GM19239 (cell line): Measurements from ENCODE around the gene TRIM10.

Experiments used
- DNase-seq: peaks from one replicate; pipeline ENCODE4 v3.0.0; 2011; ENCODE audit warnings: low spot score; ENCODE audit not compliant: insufficient read length
- FAIRE-seq: peaks from 2 replicates; lab custom pipeline; 2011; peaks lifted over from hg19 to GRCh38; lab: Jason Lieb, UNC

Gene TRIM10, protein sequence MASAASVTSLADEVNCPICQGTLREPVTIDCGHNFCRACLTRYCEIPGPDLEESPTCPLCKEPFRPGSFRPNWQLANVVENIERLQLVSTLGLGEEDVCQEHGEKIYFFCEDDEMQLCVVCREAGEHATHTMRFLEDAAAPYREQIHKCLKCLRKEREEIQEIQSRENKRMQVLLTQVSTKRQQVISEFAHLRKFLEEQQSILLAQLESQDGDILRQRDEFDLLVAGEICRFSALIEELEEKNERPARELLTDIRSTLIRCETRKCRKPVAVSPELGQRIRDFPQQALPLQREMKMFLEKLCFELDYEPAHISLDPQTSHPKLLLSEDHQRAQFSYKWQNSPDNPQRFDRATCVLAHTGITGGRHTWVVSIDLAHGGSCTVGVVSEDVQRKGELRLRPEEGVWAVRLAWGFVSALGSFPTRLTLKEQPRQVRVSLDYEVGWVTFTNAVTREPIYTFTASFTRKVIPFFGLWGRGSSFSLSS

DNA sequence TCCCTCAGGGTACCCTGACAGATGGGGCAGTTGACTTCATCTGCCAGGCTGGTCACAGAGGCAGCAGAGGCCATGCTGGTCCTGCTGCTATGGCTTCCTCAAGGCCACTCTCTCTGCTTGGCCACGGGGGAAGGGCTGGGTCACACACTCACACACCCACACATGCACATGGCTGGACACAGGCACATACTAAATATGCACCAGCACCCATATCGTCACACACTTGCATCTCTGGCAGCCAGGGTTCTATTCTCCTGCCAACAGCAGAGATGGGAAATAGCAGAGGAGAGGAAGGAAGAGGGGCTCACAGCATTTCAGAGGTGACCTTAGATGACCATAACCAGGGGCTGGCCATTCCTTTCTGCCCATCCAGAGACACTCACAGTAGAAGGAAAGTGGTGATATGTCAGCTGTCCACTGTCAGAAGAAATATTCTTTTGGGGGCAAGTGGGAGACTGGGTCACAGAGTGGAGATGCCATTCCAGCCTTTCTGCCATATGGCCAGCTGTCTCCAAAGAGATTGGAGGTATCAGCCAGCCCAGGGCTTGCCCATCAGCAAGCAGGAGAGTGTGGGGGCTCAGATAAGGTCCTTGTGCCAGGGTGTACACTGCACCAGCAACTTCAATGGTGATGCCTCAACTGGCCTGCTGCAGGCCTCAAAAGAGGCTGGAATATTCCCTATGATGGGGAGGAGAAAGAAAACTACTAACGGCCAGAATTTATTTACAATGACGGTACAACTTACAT is at the start of gene TRIM10:
Gene TRIM10, minus strand, starts transcription at position 427 of the 747 bp plus-strand sequence. Its CDS starts 353 bp downstream, at position 74.
- DNase-seq: no peak
- FAIRE-seq: no peak

DNA sequence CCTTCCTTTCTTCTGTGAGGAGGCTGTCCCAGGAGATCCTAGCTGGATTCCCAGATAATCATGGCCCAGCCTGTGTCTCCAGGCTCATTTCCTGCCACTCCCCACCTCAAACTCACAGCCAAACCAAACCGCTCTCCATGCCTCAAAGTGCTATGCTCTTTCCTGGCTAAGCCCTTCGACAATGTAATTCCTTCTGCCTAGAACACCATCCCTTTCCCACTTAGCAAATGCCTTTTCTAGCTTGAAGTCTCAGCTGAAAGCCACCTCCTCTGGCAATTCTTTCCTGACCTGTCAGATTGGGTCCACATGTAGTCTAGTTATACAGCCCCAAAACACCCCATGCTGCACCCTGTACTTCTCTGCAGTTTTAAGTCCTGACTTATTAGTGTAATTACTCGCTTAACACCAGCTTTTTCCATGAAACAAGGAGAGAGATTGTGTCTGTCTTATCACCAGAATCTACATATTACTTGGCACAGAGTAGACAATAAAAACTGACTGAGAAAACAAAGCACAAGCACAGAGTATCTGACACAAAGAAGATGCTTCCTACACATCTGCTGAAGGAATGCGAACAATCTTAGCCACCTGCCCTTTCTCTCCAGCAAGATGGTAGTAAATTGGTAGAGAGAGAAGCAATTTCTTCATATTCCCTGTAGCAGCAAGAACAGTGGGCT is 46.7 kb upstream of the TRIM10 start:
- FAIRE-seq: no peak
- no peak for DNase-seq

DNA sequence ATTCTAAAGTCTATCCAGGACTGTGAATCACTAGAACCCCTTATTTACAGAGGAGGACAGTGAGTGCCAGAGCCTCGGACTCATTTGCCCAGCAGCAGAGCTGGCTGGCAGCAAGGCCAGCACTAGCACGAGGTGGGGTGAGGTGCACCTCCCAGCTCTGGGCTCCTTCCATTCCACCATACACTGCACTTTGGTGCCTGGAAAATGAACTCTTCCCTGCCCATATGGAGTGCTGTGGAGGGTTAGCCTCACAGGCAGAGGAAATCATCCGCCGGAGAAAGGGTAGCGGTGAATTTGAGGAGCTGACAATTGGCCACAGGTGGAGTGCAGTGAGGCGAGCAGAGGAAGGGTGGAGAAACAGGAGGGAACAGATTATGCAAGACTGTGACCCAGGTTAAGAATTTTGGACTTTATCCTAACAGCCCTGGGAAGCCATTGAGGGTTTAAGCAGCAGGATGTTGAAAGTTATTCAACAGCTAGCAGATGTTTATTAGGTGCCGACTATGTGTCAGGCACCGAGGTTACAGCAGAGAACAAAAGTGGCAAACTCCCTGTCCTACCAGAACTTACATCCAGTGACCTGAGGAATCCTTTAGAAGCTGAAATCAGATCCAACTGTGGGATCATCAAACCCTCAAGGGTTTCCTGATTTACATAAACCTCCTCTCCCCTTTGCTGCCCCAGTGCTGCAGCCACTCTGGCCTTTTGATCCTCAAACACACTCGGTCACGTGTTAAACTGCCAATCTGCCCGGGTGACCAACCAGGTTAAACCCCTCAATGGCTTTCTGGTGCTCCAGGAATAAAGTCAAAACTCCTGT is 46.0 kb upstream of the TRIM10 start:
- DNase-seq: no peak
- FAIRE-seq: no peak

DNA sequence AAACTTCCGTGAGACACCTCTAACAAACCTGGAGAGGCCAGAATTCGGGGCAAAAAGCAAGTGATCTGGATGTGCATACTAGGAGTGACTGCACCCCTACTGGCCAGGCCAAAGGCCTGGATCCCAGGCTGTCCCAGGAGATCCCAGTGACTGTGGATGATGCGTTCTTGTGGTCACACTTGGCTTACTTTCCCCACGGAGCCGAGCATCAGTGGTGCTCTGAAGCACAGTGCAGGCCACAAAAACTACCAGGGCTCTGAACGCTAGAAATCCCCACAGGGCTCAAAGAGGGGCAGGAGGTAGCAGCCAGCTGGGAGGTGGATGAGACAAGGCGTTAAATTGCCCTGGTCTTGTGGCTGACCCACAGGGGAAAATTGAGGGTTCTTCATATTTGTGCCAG is 45.1 kb upstream of the TRIM10 start:
- no peak for DNase-seq
- FAIRE-seq: no peak

DNA sequence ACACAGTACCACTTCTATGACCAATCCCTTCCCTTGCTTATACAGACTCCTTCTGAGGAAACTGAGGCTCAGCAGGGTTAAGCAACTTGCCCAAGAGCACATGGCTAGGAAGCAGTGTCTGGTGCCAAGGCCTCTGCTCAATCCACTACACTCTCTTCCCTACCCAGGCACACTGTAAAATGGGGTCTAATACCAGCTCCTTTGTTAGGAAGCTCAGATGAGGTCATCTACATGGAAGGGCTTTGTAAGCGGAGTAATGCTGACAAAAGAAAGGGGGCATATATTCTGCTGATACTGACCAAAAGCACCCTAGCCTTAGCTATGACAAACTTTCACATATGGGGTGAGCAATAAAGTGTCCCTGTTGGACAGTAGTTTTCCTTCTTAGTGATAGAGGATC is 43.1 kb upstream of the TRIM10 start:
- FAIRE-seq: no peak
- DNase-seq: no peak

DNA sequence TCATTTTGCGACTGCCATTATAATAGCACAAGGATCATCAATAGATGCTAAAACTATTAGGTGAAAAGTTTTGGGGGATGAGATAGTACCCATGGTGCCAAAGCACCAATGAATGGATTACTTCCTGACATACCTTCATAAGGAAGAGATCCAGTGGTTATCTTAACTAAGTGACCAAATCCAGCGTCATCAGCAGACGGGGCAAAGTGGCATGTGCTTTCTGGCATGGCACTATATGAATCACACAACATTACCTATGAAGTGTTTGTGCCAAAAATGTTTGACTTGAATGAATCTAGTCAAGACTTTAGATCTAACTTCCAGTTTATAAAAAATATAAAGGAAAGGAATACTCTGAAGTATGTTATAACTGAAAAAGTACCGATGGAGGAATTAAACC is 41.4 kb upstream of the TRIM10 start:
- FAIRE-seq: no peak

DNA sequence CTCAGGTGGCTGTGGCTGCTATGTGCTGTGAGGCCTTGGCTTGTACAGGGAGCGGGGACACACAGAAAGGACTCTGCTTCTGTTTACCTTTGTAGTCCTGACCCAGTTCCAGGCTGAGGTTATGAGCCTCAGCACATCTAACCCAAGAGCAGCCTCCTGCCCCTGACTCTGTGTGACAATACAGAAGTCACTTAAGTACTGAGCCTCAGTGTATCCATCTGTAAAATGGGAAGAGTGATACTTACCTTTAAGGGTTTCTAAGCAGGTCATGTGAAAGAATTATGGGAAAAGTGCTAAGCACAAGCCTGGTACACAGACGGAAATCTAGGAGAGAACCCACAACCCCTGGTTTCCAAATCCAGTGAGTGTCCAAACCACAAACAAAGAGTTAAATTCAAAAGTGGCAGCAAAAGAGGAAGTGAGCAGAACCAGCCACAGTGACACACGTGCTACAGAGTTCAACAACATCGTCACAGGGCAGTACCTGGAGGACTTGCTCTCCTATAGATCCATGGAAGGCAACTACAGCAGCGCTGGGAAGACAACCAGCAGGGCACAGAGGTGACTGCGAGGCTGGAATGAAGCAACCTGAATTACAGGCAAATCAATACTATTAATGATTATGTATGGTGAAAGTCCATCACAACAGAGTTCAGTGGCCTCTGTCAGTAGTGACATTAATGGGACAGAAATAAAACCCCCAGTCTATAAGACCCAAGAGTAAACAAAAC is 39.7 kb upstream of the TRIM10 start:
- FAIRE-seq (peak; percentile 91), DNase-seq (peak; percentile 56)

More for the DNA sequence above, 41.4 kb upstream of the TRIM10 start:
- no peak for DNase-seq

DNA sequence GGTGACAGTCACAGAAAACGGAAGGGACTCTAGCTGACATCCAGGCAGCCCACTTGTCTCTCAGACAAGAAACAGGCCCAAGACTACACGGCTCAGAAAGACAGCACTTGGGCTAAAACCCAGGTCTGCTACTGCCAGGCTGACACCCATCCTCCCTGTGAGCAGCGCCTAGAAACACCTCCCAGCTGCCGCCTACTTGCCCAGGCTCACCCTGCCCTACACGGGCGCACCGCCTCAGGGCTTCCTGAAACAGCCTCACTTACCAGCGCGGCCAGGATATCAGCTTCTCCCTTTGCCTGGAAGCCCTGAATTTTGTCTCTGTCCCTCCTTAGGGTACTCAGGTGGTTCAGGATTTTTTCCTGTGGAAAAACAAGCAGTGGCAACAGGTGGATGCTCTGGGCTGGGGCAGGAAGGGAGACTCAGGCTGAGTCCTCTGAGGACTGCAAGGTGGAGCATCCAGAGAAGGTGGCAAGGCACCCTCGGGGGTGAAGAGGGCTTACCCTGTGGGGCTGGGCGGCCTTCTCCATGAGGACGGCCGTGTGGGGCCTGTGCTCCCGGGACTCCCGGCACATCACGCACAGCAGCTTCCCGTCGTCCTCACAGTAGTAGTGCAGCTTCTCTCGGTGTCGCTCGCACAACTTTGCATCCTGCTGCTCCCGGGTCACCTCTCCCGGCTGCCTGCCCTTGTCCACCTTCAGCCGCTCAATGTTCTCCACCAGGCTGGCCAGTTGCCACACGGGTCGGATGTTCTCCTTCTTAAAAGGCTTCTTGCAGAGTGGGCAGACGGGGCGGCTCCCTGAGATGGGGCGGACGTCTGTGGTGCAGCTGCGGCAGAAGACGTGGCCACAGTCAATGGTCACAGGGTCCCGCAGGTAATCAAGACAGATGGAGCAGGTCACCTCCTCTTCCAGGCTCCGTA is 37.4 kb upstream of the TRIM10 start:
- FAIRE-seq: no peak
- DNase-seq: no peak

DNA sequence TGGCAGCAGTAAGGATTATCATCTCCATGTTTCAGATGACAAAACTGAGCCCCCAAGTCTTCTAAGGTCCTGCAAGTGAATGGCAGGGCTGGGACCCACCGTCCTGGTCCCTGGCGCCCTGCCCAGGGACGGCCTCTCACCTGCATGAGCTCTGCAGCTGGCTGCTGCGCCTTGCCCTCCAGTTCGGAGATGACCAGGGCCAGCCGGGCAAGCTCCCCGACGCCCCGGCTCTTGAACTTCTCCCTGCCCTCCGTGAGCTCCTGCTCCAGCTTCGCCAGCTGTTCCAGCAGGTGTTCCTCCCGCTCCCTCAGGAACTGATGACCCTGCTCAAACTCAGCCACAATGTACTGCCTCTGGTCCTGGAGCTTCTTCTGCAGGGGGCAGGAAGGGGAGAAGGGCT is 35.4 kb upstream of the TRIM10 start:
- no peak for FAIRE-seq

DNA sequence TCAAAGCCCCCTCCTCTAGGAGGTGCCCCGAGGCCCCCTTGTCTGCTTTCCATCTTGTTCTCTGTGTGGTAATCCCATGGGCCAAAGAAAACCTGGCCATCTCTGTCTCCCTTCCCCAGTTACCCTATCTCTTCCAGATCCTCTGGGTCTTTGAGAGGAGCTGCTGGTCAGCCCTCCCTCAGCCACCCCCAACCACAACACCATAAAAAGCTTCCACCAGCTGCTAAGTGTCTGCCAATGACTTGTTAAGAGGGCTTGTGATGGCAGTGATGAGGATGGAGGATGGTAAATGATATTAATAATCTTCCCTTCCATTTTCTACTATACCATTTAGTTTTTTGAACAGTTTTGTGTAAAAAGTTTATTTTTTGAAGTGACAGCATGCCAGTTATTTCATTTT is 34.9 kb upstream of the TRIM10 start:
- FAIRE-seq (no peak), DNase-seq (no peak)

More for the DNA sequence above, 35.4 kb upstream of the TRIM10 start:
- DNase-seq: no peak

DNA sequence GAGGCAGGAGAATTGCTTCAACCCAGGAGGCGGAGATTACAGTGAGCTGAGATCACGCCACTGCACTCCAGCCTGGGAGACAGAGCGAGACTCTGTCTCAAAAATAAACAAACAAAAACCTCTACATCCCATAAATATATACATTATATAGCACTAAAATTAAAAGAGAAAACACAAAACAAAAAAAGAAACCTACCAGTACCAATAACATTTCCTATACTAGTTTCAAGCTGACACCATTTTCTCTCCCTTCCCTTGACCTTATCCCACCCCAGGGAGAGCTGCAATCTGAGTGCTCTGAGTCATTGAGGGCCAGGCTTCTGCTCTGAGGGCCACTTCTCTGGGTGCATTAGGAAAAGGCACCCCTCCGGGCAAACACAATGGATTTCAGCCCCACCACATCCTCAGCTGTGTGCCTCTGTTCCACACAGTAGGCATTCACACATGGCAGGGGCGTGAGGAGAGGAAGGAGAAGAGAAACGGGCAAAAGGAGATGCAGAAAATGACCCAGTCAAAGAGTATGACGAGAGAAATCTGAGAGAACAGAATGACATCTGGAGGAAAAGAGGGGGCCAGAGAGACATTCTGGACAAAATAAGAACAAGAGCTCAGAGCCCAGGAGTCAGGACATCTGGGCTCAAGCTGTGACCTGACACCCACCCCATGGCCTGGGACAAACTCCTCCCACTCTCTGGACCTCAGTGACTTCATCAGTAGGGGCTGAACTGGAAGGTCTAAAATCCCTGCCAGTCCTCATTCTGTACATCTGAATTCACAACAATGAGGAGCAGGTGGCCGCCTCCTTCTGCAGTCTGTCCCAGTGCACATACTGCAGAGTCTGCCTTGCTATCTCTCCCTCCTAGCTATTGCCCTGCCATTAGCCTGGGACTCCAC is 34.0 kb upstream of the TRIM10 start:
- DNase-seq (no peak), FAIRE-seq (no peak)

DNA sequence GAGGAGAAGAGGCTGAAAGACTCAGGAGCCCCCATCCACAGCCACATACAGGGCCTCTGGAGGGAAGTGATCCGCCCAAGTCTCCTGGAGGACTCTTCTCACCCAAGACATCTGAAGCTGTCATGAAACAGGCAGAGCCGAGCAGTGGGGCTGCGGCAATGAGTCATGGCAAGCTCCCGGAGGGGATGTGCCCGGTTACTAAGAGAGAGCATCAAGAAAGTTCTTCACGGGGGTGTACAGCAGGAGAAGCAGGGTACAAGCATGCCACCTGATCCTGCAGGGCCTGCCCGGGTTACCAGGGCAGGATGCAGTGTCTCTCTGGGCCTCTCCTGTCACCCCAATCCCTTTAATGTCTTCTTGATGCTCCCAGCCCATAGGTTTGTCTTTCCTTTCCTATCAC is 31.1 kb upstream of the TRIM10 start:
- no peak for DNase-seq
- no peak for FAIRE-seq

DNA sequence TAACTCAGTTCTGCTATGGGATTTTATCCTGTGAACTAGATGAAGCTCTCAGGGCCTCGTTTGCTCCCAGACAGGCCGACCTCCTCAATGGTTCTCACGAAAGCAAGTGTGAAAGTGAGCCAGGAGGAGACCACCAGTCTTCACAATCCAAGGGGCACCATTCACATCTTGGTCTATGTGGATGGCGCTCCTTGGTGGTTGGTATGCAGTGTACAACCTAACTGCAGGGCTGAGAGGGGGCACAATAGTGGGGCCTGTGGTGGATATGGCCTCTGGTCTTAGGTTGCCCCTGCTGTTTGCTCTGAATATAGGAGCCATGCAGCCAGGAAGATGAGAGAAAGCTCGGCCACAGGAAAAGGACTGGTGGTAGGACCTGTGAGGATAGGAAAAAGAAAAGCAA is 27.5 kb upstream of the TRIM10 start:
- DNase-seq (no peak), FAIRE-seq (no peak)

DNA sequence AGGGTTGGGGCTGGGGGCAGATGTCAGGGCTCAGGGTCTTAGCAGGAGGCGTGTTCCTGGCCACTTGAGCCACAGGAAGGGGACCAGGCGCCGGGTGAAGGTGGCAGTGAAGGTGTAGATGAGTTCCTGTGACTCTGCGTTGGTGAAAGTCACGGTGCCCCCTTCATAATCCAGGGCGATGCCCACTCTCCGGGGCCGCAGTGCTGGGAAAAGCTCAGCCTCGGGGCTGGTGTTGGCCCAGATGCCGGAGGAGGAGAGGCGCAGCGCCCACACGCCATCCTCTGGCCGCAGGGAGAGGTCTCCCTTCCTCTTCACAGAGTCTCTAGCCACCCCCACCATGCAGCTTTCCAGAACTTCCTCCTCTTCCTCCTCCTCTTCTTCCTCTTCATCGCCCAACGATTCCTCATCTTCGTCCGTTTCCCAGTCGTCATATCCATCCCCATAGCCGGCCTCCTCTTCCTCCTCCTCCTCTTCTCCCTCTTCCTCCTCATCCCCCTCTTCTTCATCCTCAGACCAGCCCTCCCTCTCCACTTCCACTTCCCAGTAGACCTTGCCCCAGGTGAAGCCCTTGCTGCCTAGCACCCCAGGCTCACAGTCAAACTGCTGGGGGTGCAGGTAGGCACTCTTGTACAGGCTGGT is 25.0 kb upstream of the TRIM10 start:
- no peak for FAIRE-seq
- no peak for DNase-seq

DNA sequence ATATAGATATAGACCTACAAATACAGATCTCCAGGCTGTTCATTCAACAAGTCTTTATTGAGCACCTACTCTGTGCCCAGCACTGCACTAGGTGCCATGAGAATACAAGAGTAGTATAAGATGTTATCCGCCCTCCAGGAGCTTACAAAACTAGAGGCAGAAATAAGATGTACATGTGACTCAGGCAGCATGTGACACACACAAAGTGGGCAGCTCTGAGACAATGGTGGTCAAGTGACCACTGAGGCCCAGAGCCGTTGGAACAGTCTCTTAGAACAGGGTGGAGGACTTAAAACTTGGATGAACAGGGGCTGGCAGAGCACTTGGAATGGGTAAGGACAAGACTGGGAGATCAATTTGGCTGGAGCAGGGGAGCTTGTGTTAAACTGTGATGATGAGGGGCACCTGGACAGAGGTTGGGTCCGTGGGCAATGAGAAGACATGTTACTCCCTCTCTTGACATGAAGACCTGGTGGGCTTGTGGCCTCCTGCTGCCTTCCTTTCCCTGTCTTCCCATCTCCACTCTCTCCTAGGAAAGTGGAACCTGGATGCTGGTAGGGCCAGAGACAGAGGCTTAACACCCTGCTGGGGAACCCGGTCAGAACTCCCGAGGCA is 23.5 kb upstream of the TRIM10 start:
- DNase-seq (no peak), FAIRE-seq (no peak)

DNA sequence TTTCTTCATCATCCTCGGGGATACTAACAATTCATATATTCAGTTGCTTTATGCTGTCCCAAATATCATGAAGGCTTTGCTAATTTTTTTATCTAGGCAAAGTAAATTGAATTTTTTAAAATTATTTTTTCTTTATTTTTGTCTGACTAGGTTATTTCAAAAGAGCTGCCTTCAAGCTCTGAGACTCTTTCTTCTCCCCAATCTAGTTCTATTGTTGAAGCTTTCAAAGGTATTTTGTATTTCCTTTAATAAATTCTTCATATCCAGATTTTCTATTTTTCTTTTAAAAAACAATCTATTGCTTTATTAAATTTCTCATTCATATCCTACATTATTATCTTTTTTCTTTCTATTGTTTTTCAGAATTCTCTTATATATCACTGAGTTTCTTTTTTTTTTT is 19.1 kb upstream of the TRIM10 start:
- FAIRE-seq (no peak), DNase-seq (no peak)
